Measurements from ENCODE around the gene SEC61B.
"Not testable (repeated sequence)": the region's sequence is repeated elsewhere in the genome, so short reads cannot be mapped to it uniquely, and the experiment has no call there.

Gene SEC61B

DNA sequence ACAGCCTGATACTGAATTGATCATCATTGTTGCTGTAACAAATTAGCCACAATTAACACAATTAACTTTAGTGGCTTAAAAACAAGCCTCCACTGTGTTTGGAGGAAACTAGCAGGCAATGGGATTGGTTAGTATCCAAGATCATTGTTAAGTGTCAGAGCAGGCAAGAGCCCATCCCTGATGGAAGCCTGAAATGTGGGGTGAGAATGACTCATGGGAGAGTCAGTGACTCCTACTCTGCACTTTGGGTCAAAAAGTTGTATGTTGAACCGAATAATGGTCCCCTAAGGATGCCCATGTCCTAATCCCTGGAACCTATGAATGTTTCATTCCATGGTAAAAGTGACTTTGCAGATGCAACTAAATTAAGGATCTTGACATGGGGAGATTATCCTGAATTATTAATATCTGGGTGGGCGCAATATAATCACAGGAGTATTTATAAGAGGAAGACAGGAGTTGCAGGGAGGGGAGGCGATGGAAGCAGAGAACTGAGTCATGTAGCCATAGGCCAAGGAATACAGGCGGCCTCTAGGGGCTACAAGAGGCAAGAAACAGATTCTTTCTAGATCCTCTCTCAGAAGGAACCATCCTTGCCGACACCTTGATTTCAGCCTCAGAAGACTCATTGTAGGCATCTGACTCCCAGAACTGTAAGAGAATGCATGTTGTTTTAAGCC lies 29.2 kb upstream of the SEC61B start:
- H3K27me3 ChIP-seq (ENCODE audit: insufficient read depth, insufficient read length) = no peaks in the 10 kb centered on the region
- no peak for TF ChIP-seq YY1 (IDR thresholded peaks at IDR 0.05; ENCODE audit: insufficient read depth, insufficient read length)
- TF ChIP-seq SUZ12 (IDR thresholded peaks at IDR 0.05; ENCODE audit: extremely low read depth, insufficient read depth, insufficient read length) = no peak
- no peak for TF ChIP-seq ZNF274 (IDR thresholded peaks at IDR 0.05; ENCODE audit: low read depth, low read length)
- no peak overlapping the region for H3K9ac ChIP-seq (ENCODE audit: insufficient read length, low read depth)
- DNase-seq (ENCODE audit: low read depth, low spot score) = no peak
- H3K9me3 ChIP-seq (ENCODE audit: insufficient read depth, low read length) = no peaks in the 10 kb centered on the region; the same call in 1 of the 2 replicates
- H3K4me1 ChIP-seq (ENCODE audit: insufficient read depth, insufficient read length) = no peaks in the 10 kb centered on the region
- no peak overlapping the region for H3K4me3 ChIP-seq (ENCODE audit: insufficient read length, low read depth)
- no peaks in the 10 kb centered on the region for H3K36me3 ChIP-seq (ENCODE audit: insufficient read depth, insufficient read length, low read length)

DNA sequence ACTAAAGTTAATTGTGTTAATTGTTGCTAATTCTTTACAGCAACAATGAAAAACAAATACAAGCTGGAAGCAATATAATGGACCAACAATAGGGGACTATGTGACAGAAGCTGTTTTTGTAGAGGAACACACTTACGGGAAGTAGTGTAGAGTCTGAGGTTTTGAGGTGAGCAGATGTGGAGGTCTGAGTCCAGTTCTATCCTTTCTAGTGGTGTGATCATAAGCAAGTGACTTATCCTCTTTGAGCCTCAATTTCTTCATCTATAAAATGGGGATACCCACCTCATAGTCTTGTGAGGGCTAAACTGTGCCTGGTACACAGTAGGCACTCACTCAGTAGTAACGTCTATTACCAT lies 28.6 kb upstream of the SEC61B start:
- Histone ChIP-seq H3K9me3 (ENCODE audit: insufficient read depth, low read length) (no peaks in the 10 kb centered on the region; the same call in 1 of the 2 replicates), H3K27me3 (ENCODE audit: insufficient read depth, insufficient read length) (no peaks in the 10 kb centered on the region), H3K4me1 (ENCODE audit: insufficient read depth, insufficient read length) (no peaks in the 10 kb centered on the region), H3K36me3 (ENCODE audit: insufficient read depth, insufficient read length, low read length) (no peaks in the 10 kb centered on the region), H3K4me3 (ENCODE audit: insufficient read length, low read depth) (no peak overlapping the region), H3K9ac (ENCODE audit: insufficient read length, low read depth) (no peak overlapping the region)
- no peak for DNase-seq (ENCODE audit: low read depth, low spot score)
- no peak for TF ChIP-seq YY1 (IDR thresholded peaks at IDR 0.05; ENCODE audit: insufficient read depth, insufficient read length)
- TF ChIP-seq ZNF274 (IDR thresholded peaks at IDR 0.05; ENCODE audit: low read depth, low read length) = no peak
- TF ChIP-seq SUZ12 (IDR thresholded peaks at IDR 0.05; ENCODE audit: extremely low read depth, insufficient read depth, insufficient read length) = no peak

DNA sequence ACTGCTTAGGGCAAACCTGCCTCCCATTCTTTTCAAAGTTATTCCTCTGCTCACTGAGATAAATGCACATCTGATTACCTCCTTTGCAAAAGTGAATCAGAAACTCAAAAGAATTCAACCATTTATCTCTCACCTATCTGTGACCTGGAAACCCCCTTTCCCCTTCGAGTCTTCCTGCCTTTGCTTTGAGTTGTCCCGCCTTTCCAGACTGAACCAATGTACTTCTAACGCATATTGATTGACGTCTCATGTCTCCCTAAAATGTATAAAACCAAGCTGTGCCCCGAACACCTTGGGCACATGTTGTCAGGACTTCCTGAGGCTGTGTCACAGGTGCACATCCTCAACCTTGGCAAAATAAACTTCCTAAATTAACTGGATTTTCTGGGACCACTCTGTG lies 25.6 kb upstream of the SEC61B start:
- not testable (repeated sequence) for H3K4me1 ChIP-seq (ENCODE audit: insufficient read depth, insufficient read length); H3K4me3 ChIP-seq (ENCODE audit: insufficient read length, low read depth); H3K9ac ChIP-seq (ENCODE audit: insufficient read length, low read depth); DNase-seq (ENCODE audit: low read depth, low spot score); H3K36me3 ChIP-seq (ENCODE audit: insufficient read depth, insufficient read length, low read length); H3K9me3 ChIP-seq (ENCODE audit: insufficient read depth, low read length); H3K27me3 ChIP-seq (ENCODE audit: insufficient read depth, insufficient read length)

DNA sequence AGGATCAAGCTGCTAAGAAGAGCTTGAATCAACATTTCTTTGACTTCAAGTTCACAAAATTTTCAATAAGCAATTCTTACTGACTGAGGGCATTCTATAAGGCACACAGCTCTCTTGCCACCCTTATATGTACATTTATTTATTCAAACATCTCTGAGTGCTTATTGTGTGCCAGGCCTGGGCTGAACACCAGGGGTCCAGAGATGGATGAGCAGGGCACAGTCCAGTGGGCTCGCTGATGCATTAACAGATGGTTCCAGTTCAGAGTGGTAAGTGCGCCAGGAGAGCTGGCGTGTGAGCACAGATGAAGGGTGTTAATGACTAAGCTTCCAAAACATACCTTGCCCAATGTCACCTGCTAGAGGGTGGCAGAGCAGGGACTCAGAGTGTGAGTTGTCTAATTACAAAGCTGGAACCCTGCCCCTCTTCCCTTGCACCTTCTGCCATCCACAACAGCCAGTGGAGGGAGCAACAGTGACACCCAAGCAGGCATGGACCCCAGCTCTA lies 24.9 kb upstream of the SEC61B start:
- H3K36me3 ChIP-seq (ENCODE audit: insufficient read depth, insufficient read length, low read length) = no peaks in the 10 kb centered on the region
- DNase-seq (ENCODE audit: low read depth, low spot score) = no peak
- H3K9ac ChIP-seq (ENCODE audit: insufficient read length, low read depth) = no peak overlapping the region
- no peaks in the 10 kb centered on the region; the same call in 1 of the 2 replicates for H3K9me3 ChIP-seq (ENCODE audit: insufficient read depth, low read length)
- no peak overlapping the region for H3K4me3 ChIP-seq (ENCODE audit: insufficient read length, low read depth)
- no peaks in the 10 kb centered on the region for H3K4me1 ChIP-seq (ENCODE audit: insufficient read depth, insufficient read length)
- TF ChIP-seq ZNF274 (IDR thresholded peaks at IDR 0.05; ENCODE audit: low read depth, low read length) (no peak), YY1 (IDR thresholded peaks at IDR 0.05; ENCODE audit: insufficient read depth, insufficient read length) (no peak), SUZ12 (IDR thresholded peaks at IDR 0.05; ENCODE audit: extremely low read depth, insufficient read depth, insufficient read length) (no peak)
- no peaks in the 10 kb centered on the region for H3K27me3 ChIP-seq (ENCODE audit: insufficient read depth, insufficient read length)

DNA sequence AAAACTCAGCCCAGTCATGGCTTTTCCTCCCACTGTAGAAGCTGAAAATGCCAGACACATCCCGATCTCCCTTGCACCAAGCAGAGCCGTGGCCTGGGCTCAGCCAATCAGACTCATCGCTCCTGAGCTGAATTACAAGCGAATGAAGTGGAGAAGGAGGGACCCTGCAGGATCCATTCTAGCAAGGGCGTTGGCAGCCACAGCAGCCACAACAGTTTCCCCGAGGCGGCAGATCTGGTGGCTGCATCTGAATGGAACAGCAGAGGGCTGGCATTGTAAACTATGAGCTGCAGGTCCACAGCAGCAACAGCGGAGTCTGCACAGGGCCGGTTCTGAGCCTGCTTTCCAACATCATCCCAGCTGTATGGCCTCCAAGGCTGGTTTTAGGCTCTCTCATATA lies 24.1 kb upstream of the SEC61B start:
- no peaks in the 10 kb centered on the region for H3K4me1 ChIP-seq (ENCODE audit: insufficient read depth, insufficient read length)
- no peaks in the 10 kb centered on the region for H3K27me3 ChIP-seq (ENCODE audit: insufficient read depth, insufficient read length)
- no peak for DNase-seq (ENCODE audit: low read depth, low spot score)
- no peaks in the 10 kb centered on the region for H3K36me3 ChIP-seq (ENCODE audit: insufficient read depth, insufficient read length, low read length)
- H3K9ac ChIP-seq (ENCODE audit: insufficient read length, low read depth) = no peak overlapping the region
- H3K9me3 ChIP-seq (ENCODE audit: insufficient read depth, low read length) = no peaks in the 10 kb centered on the region; the same call in 1 of the 2 replicates
- H3K4me3 ChIP-seq (ENCODE audit: insufficient read length, low read depth) = no peak overlapping the region
- TF ChIP-seq SUZ12 (IDR thresholded peaks at IDR 0.05; ENCODE audit: extremely low read depth, insufficient read depth, insufficient read length) (no peak), YY1 (IDR thresholded peaks at IDR 0.05; ENCODE audit: insufficient read depth, insufficient read length) (no peak), ZNF274 (IDR thresholded peaks at IDR 0.05; ENCODE audit: low read depth, low read length) (no peak)

DNA sequence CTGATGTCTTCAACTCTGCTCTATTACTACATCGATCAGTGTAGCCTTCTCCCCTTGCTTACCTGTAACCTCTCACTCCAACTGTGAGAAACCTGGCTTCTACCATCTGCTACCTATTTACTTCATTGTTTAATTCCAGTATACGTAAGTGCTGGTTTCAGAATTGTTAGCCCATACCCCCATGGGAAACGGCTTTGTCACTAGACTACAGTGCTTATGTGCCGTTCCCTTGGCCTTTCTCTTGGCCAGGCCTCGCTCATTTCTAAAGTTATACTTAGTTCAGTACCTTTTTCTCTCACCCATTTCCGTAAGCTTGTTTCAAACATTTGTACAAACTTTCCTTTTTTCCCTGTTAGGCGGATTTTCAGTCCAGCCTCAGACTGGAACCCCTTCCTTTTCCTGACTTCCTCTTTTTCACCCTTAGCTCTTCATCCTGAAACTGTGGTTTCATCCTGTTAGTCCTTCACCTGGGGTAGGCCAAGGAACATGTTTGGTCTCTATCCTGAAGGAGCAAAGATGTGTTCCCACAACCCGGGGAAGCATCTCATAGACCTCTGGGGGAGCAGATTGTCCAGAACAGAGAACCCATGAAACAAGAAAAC lies 22.0 kb upstream of the SEC61B start:
- H3K4me1 ChIP-seq (ENCODE audit: insufficient read depth, insufficient read length) = no peaks in the 10 kb centered on the region
- TF ChIP-seq ZNF274 (IDR thresholded peaks at IDR 0.05; ENCODE audit: low read depth, low read length) = no peak
- TF ChIP-seq YY1 (IDR thresholded peaks at IDR 0.05; ENCODE audit: insufficient read depth, insufficient read length) = no peak
- no peaks in the 10 kb centered on the region for H3K27me3 ChIP-seq (ENCODE audit: insufficient read depth, insufficient read length)
- H3K9me3 ChIP-seq (ENCODE audit: insufficient read depth, low read length) = no peaks in the 10 kb centered on the region
- no peak overlapping the region for H3K4me3 ChIP-seq (ENCODE audit: insufficient read length, low read depth)
- H3K9ac ChIP-seq (ENCODE audit: insufficient read length, low read depth) = no peak overlapping the region
- H3K36me3 ChIP-seq (ENCODE audit: insufficient read depth, insufficient read length, low read length) = no peaks in the 10 kb centered on the region
- DNase-seq (ENCODE audit: low read depth, low spot score) = no peak

DNA sequence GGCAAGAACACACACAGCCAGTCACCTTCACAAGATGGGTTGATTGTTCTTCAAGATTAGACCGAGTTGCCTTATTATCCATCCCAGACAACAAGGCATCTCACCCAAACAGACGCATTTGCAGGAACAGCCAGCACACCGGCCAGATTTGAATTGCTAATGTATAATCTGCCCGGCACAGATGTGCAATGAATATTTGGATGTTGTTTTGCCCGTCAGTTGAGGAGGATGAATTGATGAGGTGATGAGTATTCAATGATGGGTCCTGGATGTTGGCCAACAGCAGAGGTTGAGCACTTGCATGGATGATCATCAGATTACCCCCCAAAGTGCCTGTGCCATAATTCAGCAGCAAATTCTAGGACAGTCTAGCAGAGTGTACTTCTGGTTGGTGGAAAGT lies 20.5 kb upstream of the SEC61B start:
- H3K9me3 ChIP-seq (ENCODE audit: insufficient read depth, low read length) = no peaks in the 10 kb centered on the region
- H3K4me3 ChIP-seq (ENCODE audit: insufficient read length, low read depth) = no peak overlapping the region
- H3K9ac ChIP-seq (ENCODE audit: insufficient read length, low read depth) = no peak overlapping the region
- H3K27me3 ChIP-seq (ENCODE audit: insufficient read depth, insufficient read length) = no peaks in the 10 kb centered on the region
- no peaks in the 10 kb centered on the region for H3K4me1 ChIP-seq (ENCODE audit: insufficient read depth, insufficient read length)
- H3K36me3 ChIP-seq (ENCODE audit: insufficient read depth, insufficient read length, low read length) = no peaks in the 10 kb centered on the region
- DNase-seq (ENCODE audit: low read depth, low spot score) = no peak
- TF ChIP-seq YY1 (IDR thresholded peaks at IDR 0.05; ENCODE audit: insufficient read depth, insufficient read length) (no peak), ZNF274 (IDR thresholded peaks at IDR 0.05; ENCODE audit: low read depth, low read length) (no peak), SUZ12 (IDR thresholded peaks at IDR 0.05; ENCODE audit: extremely low read depth, insufficient read depth, insufficient read length) (no peak)
